GM12878 (cell line): ENCODE measurements around the gene XPNPEP2. TPM values are rescaled to one million over a fixed set of nuclear protein-coding genes. Genes with fewer than 3 reads are reported as not detected.

Experiments used
- ATAC-seq: fragments of 200-7000 bp; cut with Tn5 transposase; 3 replicates; pipeline ENCODE4 v1.9.1; 2020; ENCODE audit warnings: mild to moderate bottlenecking, moderate library complexity
- BruUV-seq: library from RNA; stranded (reverse); fragments of 400-500 nt; replicated peaks from 2 replicates; lab custom pipeline; 2021; lab: Mats Ljungman, UMichigan
- CTCF ChIA-PET: fragments of 300-600 bp; sonication (Branson Sonifier 250); formaldehyde crosslinking; extraction: SDS; loops from one replicate; lab custom pipeline; 2021; ENCODE audit warnings: inconsistent platforms; lab: Yijun Ruan, JAX
- POLR2A ChIA-PET: fragments of 350-600 bp; formaldehyde crosslinking; extraction: SDS; loops from one replicate; lab custom pipeline; 2021; ENCODE audit warnings: inconsistent platforms; lab: Charles Lee
- RAD21 ChIA-PET: fragments of 300-600 bp; sonication (Branson Sonifier 250); formaldehyde crosslinking; loops from one replicate; lab custom pipeline; 2023; ENCODE audit warnings: antibody characterized with exemption; ENCODE audit not compliant: unreplicated experiment; lab: Charles Lee
- SMC1A ChIA-PET: fragments of 300-600 bp; sonication (Branson Sonifier 250); formaldehyde crosslinking; loops from one replicate; lab custom pipeline; 2023; ENCODE audit not compliant: unreplicated experiment, uncharacterized antibody; lab: Charles Lee
- DNase-seq: peaks from one replicate; pipeline ENCODE4 v3.0.0-alpha.2; 2011; ENCODE audit warnings: low read depth, low spot score
- FAIRE-seq: peaks from 3 replicates; lab custom pipeline; 2011; peaks lifted over from hg19 to GRCh38; lab: Jason Lieb, UNC
- H2AFZ ChIP-seq: 2 replicates; pipeline ENCODE4 v1.6.0; 2011; ENCODE audit warnings: low read depth, low read length, control low read depth; ENCODE audit not compliant: control insufficient read depth
- H3K27ac ChIP-seq: 2 replicates; pipeline ENCODE4 v1.5.1; 2011; ENCODE audit warnings: control low read depth; ENCODE audit not compliant: control insufficient read depth, insufficient read depth
- H3K27me3 ChIP-seq, 2 experiments: replicated peaks in 1 of 2; 2 replicates each; pipeline versions ENCODE4 v1.6.0 to v1.6.1; 2011; ENCODE audit warnings: low read length in 1 of 2; ENCODE audit not compliant: control insufficient read depth in 2 of 2, insufficient read depth in 2 of 2
- H3K36me3 ChIP-seq, 2 experiments: 2 replicates each; pipeline ENCODE4 v1.5.1; 2011; ENCODE audit warnings: low read length in 1 of 2; ENCODE audit not compliant: control insufficient read depth in 2 of 2, insufficient read depth in 2 of 2
- H3K4me1 ChIP-seq: 2 replicates; pipeline ENCODE4 v1.6.1; 2011; ENCODE audit warnings: mild to moderate bottlenecking, low read length, moderate library complexity, mixed read lengths; ENCODE audit not compliant: control insufficient read depth, insufficient read depth
- H3K4me2 ChIP-seq: 2 replicates; pipeline ENCODE4 v1.6.0; 2011; ENCODE audit warnings: control low read depth; ENCODE audit not compliant: control insufficient read depth, insufficient read depth
- H3K4me3 ChIP-seq: fragments of 200-600 bp; sonication (generic); 2 replicates; pipeline ENCODE4 v1.5.1; 2016
- H3K79me2 ChIP-seq: 2 replicates; pipeline ENCODE4 v1.6.0; 2011; ENCODE audit warnings: low read length; ENCODE audit not compliant: control insufficient read depth, insufficient read depth
- H3K9ac ChIP-seq: 2 replicates; pipeline ENCODE4 v1.8.0; 2011; ENCODE audit warnings: low read length, control low read depth, mixed read lengths; ENCODE audit not compliant: control insufficient read depth, insufficient read depth
- H3K9me3 ChIP-seq: replicated peaks from 3 replicates; pipeline ENCODE4 v1.5.1; 2011; ENCODE audit warnings: mild to moderate bottlenecking, low read length; ENCODE audit not compliant: control insufficient read depth, insufficient read depth
- H4K20me1 ChIP-seq: 2 replicates; pipeline ENCODE4 v1.6.0; 2011; ENCODE audit not compliant: control insufficient read depth, insufficient read depth
- BHLHE40 ChIP-seq, 2 experiments: fragments of 450-650 bp in 1 of 2; IDR thresholded peaks; 2 replicates each; pipeline ENCODE4 v1.6.1; 2011 to 2017; ENCODE audit warnings: low read depth in 2 of 2, borderline replicate concordance in 1 of 2, improper control_type of control experiment in 1 of 2, low read length in 1 of 2, mild to moderate bottlenecking in 1 of 2
- ESRRA ChIP-seq: IDR thresholded peaks from 2 replicates; pipeline ENCODE4 v1.6.1; 2012; ENCODE audit warnings: mild to moderate bottlenecking, low read length, improper control_type of control experiment
- ETV6 ChIP-seq, 2 experiments: fragments of 450-650 bp in 1 of 2; IDR thresholded peaks in 1 of 2; conservative IDR thresholded peaks in 1 of 2; 2 replicates each; pipeline ENCODE4 v1.6.1; 2014; ENCODE audit warnings: antibody characterized with exemption in 1 of 2, borderline replicate concordance in 1 of 2, low read depth in 1 of 2, mild to moderate bottlenecking in 1 of 2, moderate library complexity in 1 of 2
- HDAC6 ChIP-seq: fragments of 200-600 bp; sonication (generic); IDR thresholded peaks from one replicate; pipeline ENCODE4 v1.8.0; 2017; ENCODE audit warnings: antibody characterized with exemption; ENCODE audit not compliant: unreplicated experiment
- HSF1 ChIP-seq: fragments of 150-350 bp; IDR thresholded peaks from 2 replicates; pipeline ENCODE4 v1.6.1; 2014; ENCODE audit warnings: mild to moderate bottlenecking, low read depth, low read length
- JUND ChIP-seq: IDR thresholded peaks from 2 replicates; pipeline ENCODE4 v1.6.1; 2012; ENCODE audit warnings: low read depth, mild to moderate bottlenecking, low read length, improper control_type of control experiment, moderate library complexity
- KDM1A ChIP-seq: fragments of 200-600 bp; sonication (generic); IDR thresholded peaks from 2 replicates; pipeline ENCODE4 v1.6.1; 2016; ENCODE audit warnings: borderline replicate concordance
- MEF2A ChIP-seq: IDR thresholded peaks from 2 replicates; pipeline ENCODE4 v1.6.1; 2011; ENCODE audit warnings: low read depth, mild to moderate bottlenecking, low read length, moderate library complexity; ENCODE audit not compliant: insufficient read depth
- MXI1 ChIP-seq: fragments of 150-350 bp; IDR thresholded peaks from 2 replicates; pipeline ENCODE4 v1.6.1; 2011; ENCODE audit warnings: low read depth, mild to moderate bottlenecking, inconsistent platforms, low read length, improper control_type of control experiment
- PAX8 ChIP-seq: fragments of 450-650 bp; IDR thresholded peaks from 2 replicates; pipeline ENCODE4 v1.6.1; 2017; ENCODE audit warnings: mild to moderate bottlenecking, moderate library complexity
- PBX3 ChIP-seq: IDR thresholded peaks from 2 replicates; pipeline ENCODE4 v1.6.1; 2011; ENCODE audit warnings: mild to moderate bottlenecking, low read depth, low read length, moderate library complexity; ENCODE audit not compliant: insufficient replicate concordance
- RBBP5 ChIP-seq: fragments of 200-600 bp; sonication (generic); conservative IDR thresholded peaks from 2 replicates; pipeline ENCODE4 v1.6.1; 2016
- SMARCA5 ChIP-seq: fragments of 450-650 bp; IDR thresholded peaks from 2 replicates; pipeline ENCODE4 v1.6.1; 2017; ENCODE audit warnings: mild to moderate bottlenecking
- ZNF207 ChIP-seq: fragments of 450-650 bp; IDR thresholded peaks from 2 replicates; pipeline ENCODE4 v1.6.1; 2014; ENCODE audit warnings: antibody characterized with exemption, mild to moderate bottlenecking, borderline replicate concordance
- ZNF217 ChIP-seq: fragments of 450-650 bp; IDR thresholded peaks from 2 replicates; pipeline ENCODE4 v1.6.1; 2017; ENCODE audit warnings: antibody characterized with exemption, mild to moderate bottlenecking
- ZNF622 ChIP-seq: fragments of 450-650 bp; IDR thresholded peaks from 2 replicates; pipeline ENCODE4 v1.6.1; 2017; ENCODE audit warnings: mild to moderate bottlenecking, inconsistent platforms
- WGBS: methylation state at CpG from one replicate; pipeline ENCODE4 v1.1.6; 2016; ENCODE audit warnings: low lambda C conversion rate; ENCODE audit not compliant: insufficient replicate concordance, insufficient coverage; ENCODE audit errors: missing lambda C conversion rate; 5-methylcytosine and 5-hydroxymethylcytosine counted together
- in situ Hi-C: fragments of 300-500 bp; cut with MboI; formaldehyde crosslinking; loops from 9 replicates; pipeline ENCODE4 v1.14.3; 2018; ENCODE audit warnings: mixed read lengths
- intact Hi-C: fragments of 100-400 bp; cut with micrococcal nuclease; formaldehyde crosslinking; loops from one replicate; pipeline ENCODE4 v1.14.2; 2022; ENCODE audit not compliant: unreplicated experiment
- polyA plus RNA-seq, 11 experiments: library from polyadenylated mRNA; depleted of rRNA in 4 of 11; unstranded in 6 of 11; stranded (reverse) in 5 of 11; fragments of >200 nt; fragmentation: Nextera tagmentation in 4 of 11; fragmentation: Illumina TruSeq in 1 of 11; extraction: Ambion mirVana in 4 of 11; extraction: Trizol in 1 of 11; gene quantifications; 1 replicate in 1 of 11; 2 replicates in 10 of 11; pipeline versions ENCODE4 v1.2.1 to v1.2.3, GENCODE V29; 2011 to 2016; ENCODE audit warnings: inconsistent platforms in 2 of 11, missing spikeins in 2 of 11, low read depth in 1 of 11
- total RNA-seq, 4 experiments: library from RNA; depleted of rRNA in 3 of 4; stranded (reverse); fragments of >200 nt in 3 of 4; fragmentation: Illumina TruSeq in 1 of 4; extraction: Trizol in 1 of 4; gene quantifications; 2 replicates each; pipeline versions ENCODE4 v1.2.1 to v1.2.3, GENCODE V29; 2013 to 2021

The XPNPEP2 gene
- total and polyA plus RNA-seq, 10 of the 15 experiments (the other 5 are each of a cell fraction or from before 2014, with no cell fraction given), result 0.04 to 0.37 (median 0.15) TPM

GRCh38 chrX:129694805-129695204 lies 44.0 kb upstream of the XPNPEP2 start:
- CTCF ChIA-PET, result interaction anchor here (1.0 kb wide), 1 partner anchor 141 kb away, joined by 3 read pairs; no protein-coding TSS in a partner anchor
- SMC1A ChIA-PET, result interaction anchor here (1.3 kb wide), 1 partner anchor 19 kb away, joined by 3 read pairs; no protein-coding TSS in a partner anchor

More at GRCh38 chrX:129694805-129695204, 44.0 kb upstream of the XPNPEP2 start:
- WGBS, result 6% methylated on average over 5 of the region's 5 CpGs
- no TSS peak for BruUV-seq
- Histone ChIP-seq H3K4me3 (no peak overlapping the region), H3K36me3 (no peaks in the 10 kb centered on the region), H3K4me1 (no peaks in the 10 kb centered on the region), H3K9ac (no peak overlapping the region), H3K27me3 (0 out of 4 replicates have a peak, but pooled peaks cover 0 to 3% of the 10 kb centered on the region in 2 experiments), H3K27ac (no peak overlapping the region), H4K20me1 (no peaks in the 10 kb centered on the region), H3K4me2 (no peak overlapping the region), H3K9me3 (no peaks in the 10 kb centered on the region; the same call in 2 of the 3 replicates), H2AFZ (no peak overlapping the region), H3K79me2 (no peaks in the 10 kb centered on the region)
- RAD21 ChIA-PET, result no interaction called here
- no peak for FAIRE-seq
- in situ Hi-C loops, result no loop called here
- ATAC-seq, result no peak
- POLR2A ChIA-PET, result no interaction called here
- TF ChIP-seq ZNF622, result no peak
- TF ChIP-seq HSF1, result no peak
- TF ChIP-seq MEF2A, result no peak
- no peak for TF ChIP-seq KDM1A
- TF ChIP-seq HDAC6, result no peak
- no peak for TF ChIP-seq MXI1
- TF ChIP-seq ZNF207, result no peak
- no peak for TF ChIP-seq ZNF217
- no peak for TF ChIP-seq BHLHE40 (IDR thresholded peaks at IDR 0.05; ENCODE audit: borderline replicate concordance in 1 of 2, low read depth in 2 of 2, low read length in 1 of 2)
- no peak for TF ChIP-seq PBX3
- no peak for TF ChIP-seq ETV6 (conservative IDR thresholded peaks at IDR 0.05 in 1 of 2, IDR thresholded peaks at IDR 0.05 in 1 of 2; ENCODE audit: borderline replicate concordance in 1 of 2, low read depth in 1 of 2)
- TF ChIP-seq RBBP5, result no peak
- TF ChIP-seq PAX8, result no peak
- TF ChIP-seq ESRRA, result no peak
- TF ChIP-seq JUND, result no peak
- no peak for TF ChIP-seq SMARCA5
- DNase-seq, result no peak
- intact Hi-C loops, result no loop called here
